ENCODE results near the gene ANK3.

DNA sequence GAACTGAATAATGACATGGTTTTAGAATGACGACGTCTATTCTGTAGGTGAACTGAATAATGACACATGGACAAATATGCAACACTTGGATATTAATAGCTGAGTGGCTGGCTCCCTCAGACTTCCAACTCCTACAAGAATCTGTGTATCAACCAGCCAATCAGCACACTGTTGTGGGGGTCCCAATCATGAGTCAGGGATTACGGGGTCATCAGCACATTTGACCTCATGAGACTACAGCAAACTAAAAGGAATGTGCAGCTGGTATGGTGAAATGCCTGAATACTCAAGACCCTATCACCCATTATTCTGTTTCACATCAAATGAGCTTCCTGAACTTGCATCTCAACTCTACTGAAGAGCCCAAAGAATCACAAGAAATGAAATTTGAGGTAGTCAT is 192.5 kb downstream of the ANK3 start:
- no peak for TF ChIP-seq CTCF (IDR thresholded peaks at IDR 0.05)
- TF ChIP-seq POLR2A (IDR thresholded peaks at IDR 0.05) = no peak

Data from uterus (tissue), 2 donors.